Adrenal gland (tissue), 12 donors: Measurements from ENCODE around the gene ROCK2. TPM values are rescaled to one million over a fixed set of nuclear protein-coding genes. Genes with fewer than 3 reads are reported as not detected.

Experiments
- DNase-seq, 7 donors: peaks; one replicate each; pipeline ENCODE4 v3.0.0-alpha.2; 2019 to 2020
- H3K27ac ChIP-seq, 5 donors: fragments of 200-600 bp; sonication (generic) in 4 of 5; 1 replicate in 3 of 5; 2 replicates in 2 of 5; pipeline versions ENCODE4 v1.5.1 to v1.8.0; 2016 to 2020; ENCODE audit warnings: mild to moderate bottlenecking in 1 of 5
- H3K27me3 ChIP-seq: fragments of 200-600 bp; 2 replicates; pipeline ENCODE4 v1.8.0; 2021
- H3K36me3 ChIP-seq, 2 donors: fragments of 200-600 bp; replicated peaks in 1 of 2; 1 replicate in 1 of 2; 2 replicates in 1 of 2; pipeline versions ENCODE4 v1.5.1 to v1.8.0; 2018 to 2022
- H3K4me1 ChIP-seq, 2 donors: fragments of 200-600 bp; replicated peaks in 1 of 2; 1 replicate in 1 of 2; 2 replicates in 1 of 2; pipeline versions ENCODE4 v1.5.1 to v1.8.0; 2018 to 2021
- H3K4me3 ChIP-seq, 4 donors: fragments of 200-600 bp; sonication (generic) in 3 of 4; one replicate each; pipeline ENCODE4 v1.5.1; 2016 to 2018
- H3K9me3 ChIP-seq, 3 donors: fragments of 200-600 bp; sonication (generic) in 1 of 3; replicated peaks in 1 of 3; 1 replicate in 2 of 3; 2 replicates in 1 of 3; pipeline versions ENCODE4 v1.5.1 to v1.8.0; 2016 to 2021
- CTCF ChIP-seq, 6 experiments: fragments of 450-650 bp in 4 of 6; fragments of 200-600 bp in 2 of 6; sonication (generic) in 1 of 6; IDR thresholded peaks; 1 replicate in 5 of 6; 2 replicates in 1 of 6; pipeline versions ENCODE4 v1.5.1 to v1.8.0; 2016 to 2021; ENCODE audit warnings: antibody characterized with exemption in 6 of 6, mild to moderate bottlenecking in 2 of 6, moderate library complexity in 1 of 6
- POLR2A ChIP-seq, 2 donors: fragments of 450-650 bp; IDR thresholded peaks; one replicate each; pipeline ENCODE4 v1.6.1; 2017; ENCODE audit warnings: antibody characterized with exemption in 2 of 2, mild to moderate bottlenecking in 2 of 2, moderate library complexity in 1 of 2
- WGBS, 4 donors: extraction: QIAGEN DNeasy Blood & Tissue Kit in 2 of 4; methylation state at CpG; one replicate each; pipeline versions ENCODE4 v1.1.5 to v1.1.7; 2013 to 2017; 5-methylcytosine and 5-hydroxymethylcytosine counted together
- intact Hi-C, 2 donors: fragments of 100-400 bp; cut with DNase I; formaldehyde crosslinking; loops; one replicate each; pipeline versions ENCODE4 v1.14.1 to v1.15.0; 2022 to 2023
- polyA plus RNA-seq, 3 donors: library from polyadenylated mRNA; stranded (reverse); fragments of 200-250 nt in 2 of 3; fragments of 350-450 nt in 1 of 3; fragmentation: Illumina TruSeq in 1 of 3; extraction: RNeasy Lipid Tissue Mini Kit (QIAGEN cat#74804) in 1 of 3; gene quantifications; one replicate each; pipeline ENCODE4 v1.2.3, GENCODE V29; 2013 to 2014
- total RNA-seq, 9 donors: library from RNA; depleted of rRNA in 4 of 9; stranded (reverse); fragments of >200 nt in 4 of 9; fragments of 120-200 nt in 1 of 9; fragmentation: NEBNext Ultra II Directional in 1 of 9; extraction: Animal tissue kit (Norgen Biotek cat#: 25700) in 1 of 9; gene quantifications; one replicate each; pipeline versions ENCODE4 v1.1.0 to v1.2.4, GENCODE V29; 2013 to 2023
- donor health status: healthy with polysubstance abuse.
- donor health status: Bipolar disorder and iron deficiency.
- donor health status: DM: yes; HTN: yes; CAD: no.
- donor health status: DM: no; HTN: no; CAD: no.
- donor health status: DM: no; HTN: no; CAD: no.
- donor health status: DM: yes; HTN: yes; CAD: no.

The ROCK2 gene
- total and polyA plus RNA-seq, 12 donors, result 5.0 to 46.6 (median 26.2) TPM

- H3K4me1 ChIP-seq, result no peaks in the 10 kb centered on the region
- WGBS, 4 donors, result 77 to 83% (median 79%) methylated on average over 4 of the region's 4 CpGs
- no peak overlapping the region for H3K4me3 ChIP-seq
- no peak for TF ChIP-seq POLR2A (IDR thresholded peaks at IDR 0.05)
- TF ChIP-seq CTCF (IDR thresholded peaks at IDR 0.05), result no peak
- no peaks in the 10 kb centered on the region for H3K9me3 ChIP-seq
- DNase-seq, result no peak
- peaks cover 0 to 15% of the 10 kb centered on the region in 2 donors for H3K36me3 ChIP-seq
- intact Hi-C loops, result no loop called here
- H3K27me3 ChIP-seq, result no peaks in the 10 kb centered on the region
- H3K27ac ChIP-seq, result no peak overlapping the region
These were observed 165.2 kb downstream of the ROCK2 start for GRCh38 chr2:11179196-11179595.

- WGBS, 4 donors, result 67 to 75% (median 69%) methylated on average over 5 of the region's 5 CpGs
- no peaks in the 10 kb centered on the region for H3K27me3 ChIP-seq
- no peaks in the 10 kb centered on the region for H3K4me1 ChIP-seq
- DNase-seq, result no peak
- TF ChIP-seq POLR2A (IDR thresholded peaks at IDR 0.05) (no peak), CTCF (IDR thresholded peaks at IDR 0.05) (no peak)
- H3K36me3 ChIP-seq, result peaks cover 0 to 14% of the 10 kb centered on the region in 2 donors
- intact Hi-C loops, result no loop called here
- no peak overlapping the region for H3K4me3 ChIP-seq
- H3K27ac ChIP-seq, result no peak overlapping the region
- H3K9me3 ChIP-seq, result no peaks in the 10 kb centered on the region
These were observed 166.4 kb downstream of the ROCK2 start for GRCh38 chr2:11177871-11178690.

GRCh38 chr2:11175293-11175795 lies 169.1 kb downstream of the ROCK2 start:
- intact Hi-C loops, result no loop called here
- peak in 4 of 7 donors; percentile 45 to 67 (median 52) for DNase-seq
- TF ChIP-seq CTCF (IDR thresholded peaks at IDR 0.05), result no peak
- TF ChIP-seq POLR2A (IDR thresholded peaks at IDR 0.05), result no peak
- H3K4me1 ChIP-seq, result no peaks in the 10 kb centered on the region
- H3K27ac ChIP-seq, result peak overlapping the region in 1 of 5 donors; percentile 15
- H3K36me3 ChIP-seq, result no peaks in the 10 kb centered on the region
- no peak overlapping the region for H3K4me3 ChIP-seq
- no peaks in the 10 kb centered on the region for H3K27me3 ChIP-seq
- no peaks in the 10 kb centered on the region for H3K9me3 ChIP-seq
- WGBS, 4 donors, result 50 to 65% (median 60%) methylated on average over 6 of the region's 6 CpGs

GRCh38 chr2:11174222-11174621 lies 170.2 kb downstream of the ROCK2 start:
- no peaks in the 10 kb centered on the region for H3K4me1 ChIP-seq
- DNase-seq, result no peak
- no peak for TF ChIP-seq CTCF (IDR thresholded peaks at IDR 0.05)
- no peak for TF ChIP-seq POLR2A (IDR thresholded peaks at IDR 0.05)
- intact Hi-C loops, result no loop called here
- no peaks in the 10 kb centered on the region for H3K27me3 ChIP-seq
- no peaks in the 10 kb centered on the region for H3K9me3 ChIP-seq
- H3K4me3 ChIP-seq, result no peak overlapping the region
- 96 to 99% (median 97%) methylated on average over 9 of the region's 9 CpGs for WGBS, 4 donors
- no peak overlapping the region for H3K27ac ChIP-seq
- no peaks in the 10 kb centered on the region for H3K36me3 ChIP-seq
